Kidney glomerular epithelial cell (primary cell): ENCODE measurements around the gene SAMD1.

Experiments used
- DNase-seq: peaks from one replicate; lab custom pipeline; 2025; lab: John Stamatoyannopoulos, UW

Gene SAMD1

DNA sequence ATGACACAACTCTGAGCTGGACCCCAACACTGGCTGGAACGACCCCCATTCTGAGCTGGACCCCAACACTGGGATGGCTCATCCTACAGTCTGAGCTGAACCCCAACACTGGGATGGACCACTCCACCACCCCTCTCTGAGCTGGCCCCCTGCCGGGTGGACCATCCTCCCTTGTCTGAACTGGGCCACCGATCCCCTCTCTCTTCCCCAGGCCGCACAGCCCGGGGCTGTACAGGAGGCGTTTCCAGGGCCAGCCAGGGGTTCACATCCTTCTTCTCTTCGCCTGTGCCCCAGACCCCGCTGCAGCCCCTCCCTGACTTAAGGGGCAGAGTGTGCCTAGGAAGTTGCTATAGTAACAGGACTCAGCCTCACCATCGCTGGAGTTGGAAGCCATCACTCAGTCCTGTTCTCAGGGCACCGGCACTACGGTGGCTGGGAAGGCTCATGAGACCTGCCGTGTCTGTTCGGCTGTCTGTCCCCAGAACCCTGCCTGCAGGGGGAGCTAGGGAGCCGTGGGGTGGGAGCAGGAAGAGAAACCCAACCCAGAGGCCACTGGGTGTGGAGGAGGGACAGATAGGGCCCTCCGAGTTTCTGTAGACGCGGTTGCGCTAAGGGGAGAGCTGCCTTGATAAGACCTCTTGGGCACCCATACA, 23.3 kb upstream of the SAMD1 start:
- DNase-seq, result no peak

DNA sequence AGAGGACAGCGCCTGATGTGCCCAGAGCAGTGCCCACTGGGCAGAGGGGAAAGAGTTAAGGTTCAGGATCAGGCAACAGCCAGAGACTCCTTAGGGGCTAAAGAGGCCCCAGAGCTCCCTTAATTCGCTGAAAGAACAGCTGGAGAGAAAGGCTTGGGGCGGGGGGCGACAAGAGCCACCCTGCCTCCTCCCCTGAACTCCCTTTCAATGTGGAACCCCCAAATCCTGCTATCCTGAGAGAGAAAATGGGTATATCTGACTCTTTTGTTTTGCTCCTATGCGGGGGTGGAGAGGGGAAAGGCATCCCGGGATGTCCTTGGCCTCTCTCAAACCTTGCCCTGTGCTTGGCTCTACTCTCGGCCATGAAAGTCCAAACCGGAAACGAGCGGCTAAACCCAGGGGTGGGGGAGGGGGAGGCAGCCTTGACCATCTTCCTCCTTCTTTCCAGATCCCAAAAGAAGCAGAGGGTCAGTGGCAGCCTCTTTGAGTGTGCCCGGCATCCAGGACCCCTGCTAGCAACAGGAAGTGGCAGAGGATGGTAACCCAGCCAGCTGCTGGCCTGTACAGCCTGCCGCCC, 22.3 kb upstream of the SAMD1 start:
- DNase-seq, result no peak

DNA sequence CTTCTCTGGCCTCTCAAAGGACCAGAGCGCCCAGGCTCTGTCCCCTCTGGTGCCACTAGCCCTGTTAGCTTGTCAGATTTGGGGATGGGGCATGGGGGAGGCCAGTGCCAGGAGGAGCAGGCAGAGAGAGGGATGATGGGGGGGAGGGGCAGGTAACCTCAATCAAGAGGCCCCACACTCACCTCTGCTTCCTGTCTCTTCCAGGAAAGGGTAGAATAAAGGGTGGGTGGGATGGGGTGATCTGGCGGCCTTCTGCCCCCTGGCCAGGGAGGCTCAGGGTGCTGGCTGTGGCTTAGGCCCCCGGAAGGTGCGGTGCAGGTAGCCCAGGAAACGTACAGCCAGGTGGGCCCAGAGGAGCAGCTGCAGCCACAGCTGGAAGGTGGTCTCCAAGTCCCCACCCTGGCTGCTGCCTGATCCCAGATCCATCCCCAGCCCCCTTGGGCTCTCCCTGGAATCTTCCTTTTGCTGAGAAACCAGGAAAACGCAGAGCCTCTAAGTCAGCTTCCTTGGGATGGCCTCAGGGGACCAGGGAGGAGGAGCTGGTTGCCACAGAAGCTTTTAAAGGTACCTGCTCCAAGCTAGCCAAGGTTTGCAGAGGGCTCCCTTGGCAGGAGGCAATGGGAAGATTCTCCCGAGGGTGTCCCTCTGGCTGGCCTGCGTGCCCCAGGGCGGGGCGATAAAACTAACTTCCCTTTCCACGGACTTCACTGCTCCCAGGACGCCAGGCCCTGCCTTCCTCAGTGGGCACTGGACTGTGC, 21.7 kb upstream of the SAMD1 start:
- DNase-seq, result no peak

GRCh38 chr19:14111486-14111885, 20.9 kb upstream of the SAMD1 start:
- no peak for DNase-seq

GRCh38 chr19:14110650-14111049, 20.1 kb upstream of the SAMD1 start:
- DNase-seq, result no peak

DNA sequence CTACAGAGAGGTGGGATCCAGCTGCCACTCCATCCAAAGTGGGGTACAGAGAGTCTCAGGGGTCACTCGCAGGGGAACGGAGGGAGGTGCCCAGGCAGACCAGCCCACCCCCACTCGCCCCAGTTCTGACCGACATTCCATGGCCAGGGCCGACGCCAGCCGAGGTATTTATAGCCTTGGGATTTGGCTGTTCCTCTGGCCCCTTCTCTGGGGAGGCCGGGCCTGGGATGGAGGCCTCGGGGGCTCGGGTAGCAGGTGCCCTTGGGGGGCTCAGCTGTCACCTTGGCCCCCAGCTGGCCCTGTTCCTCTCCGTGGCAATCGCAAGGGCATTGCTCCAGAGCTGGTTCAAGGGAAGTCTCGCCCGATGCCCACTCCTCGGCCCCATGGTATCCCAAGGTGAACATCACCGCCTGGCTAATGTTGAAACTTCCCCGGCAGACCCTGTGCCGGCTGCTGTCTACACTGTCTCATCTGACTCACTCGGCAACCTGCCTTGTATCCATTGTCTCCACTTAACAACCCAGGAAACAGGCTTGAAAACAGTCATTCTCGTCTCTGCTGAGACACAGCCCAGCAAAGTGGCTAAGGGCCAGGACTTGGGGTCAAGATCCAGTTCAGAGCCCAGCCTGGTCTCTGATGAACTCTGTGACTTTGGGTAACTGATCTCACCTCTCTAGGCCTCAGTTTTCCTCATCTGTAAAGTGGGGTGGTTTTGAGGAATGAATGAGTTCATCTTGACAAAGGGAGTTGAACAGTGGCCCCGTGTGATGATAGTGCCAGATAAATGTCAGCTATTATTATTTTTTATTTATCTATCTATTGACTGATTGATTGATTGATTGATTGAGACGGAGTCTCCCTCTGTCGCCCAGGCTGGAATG, 17.3 kb upstream of the SAMD1 start:
- DNase-seq, result no peak

DNA sequence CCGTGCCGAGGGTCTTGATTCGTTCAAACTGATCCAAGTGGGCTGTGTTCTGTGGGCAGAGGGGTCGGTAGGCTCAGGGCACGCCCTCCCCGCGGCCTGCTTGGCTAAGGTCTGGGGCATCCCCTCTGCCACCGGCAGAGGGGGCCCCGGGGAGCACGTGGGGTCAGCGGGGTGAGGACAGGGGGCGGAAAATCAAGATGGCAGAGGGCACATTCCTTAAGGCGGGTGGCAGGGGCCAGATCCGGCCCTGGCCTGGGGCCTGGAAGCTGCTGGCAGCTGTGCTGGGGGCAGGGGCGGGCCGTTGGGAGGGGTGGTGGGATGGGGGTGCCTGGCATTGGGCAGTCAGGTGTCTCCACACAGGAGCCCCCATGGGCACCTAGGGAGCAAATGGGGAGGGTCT, 16.3 kb upstream of the SAMD1 start:
- DNase-seq, result no peak

DNA sequence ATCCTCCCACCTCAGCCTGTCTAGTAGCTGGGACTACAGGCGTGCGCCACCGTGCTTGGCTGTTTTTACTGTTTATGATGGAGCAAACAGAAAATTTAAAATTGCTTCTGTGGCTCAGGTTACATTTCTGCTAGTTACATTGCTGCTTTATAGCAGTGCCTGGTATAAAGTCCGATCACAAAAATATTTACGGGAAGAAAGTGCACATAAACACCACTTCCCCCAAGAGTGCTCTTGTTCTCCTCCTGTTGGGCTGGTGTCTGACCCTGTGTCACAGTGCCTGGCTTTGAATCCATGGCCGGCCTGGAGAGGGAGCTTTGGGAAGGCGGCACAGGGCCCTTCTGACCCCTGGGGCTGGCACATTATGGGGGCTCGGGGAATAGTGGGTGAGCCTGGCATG, 15.1 kb upstream of the SAMD1 start:
- no peak for DNase-seq

DNA sequence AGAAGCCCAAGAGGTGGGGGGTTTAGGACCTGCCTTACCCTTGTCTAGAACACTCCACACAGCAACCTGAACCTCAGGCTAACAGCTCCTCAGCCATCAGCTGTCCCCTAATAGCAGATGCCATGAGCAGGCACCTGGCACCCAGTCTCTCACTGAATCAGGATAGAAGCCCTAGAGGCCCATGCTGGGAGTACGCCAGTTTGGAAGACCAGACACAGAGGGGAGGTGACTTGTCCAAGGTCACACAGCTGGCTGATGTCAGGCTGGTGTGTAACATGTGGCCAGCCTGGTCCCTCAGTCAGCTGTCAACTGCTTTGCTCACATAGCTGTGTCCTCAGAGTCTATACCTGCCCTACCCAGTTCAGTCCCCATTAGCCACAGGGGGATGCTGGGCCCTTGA, 12.8 kb upstream of the SAMD1 start:
- no peak for DNase-seq

- no peak for DNase-seq
Measured at GRCh38 chr19:14102756-14103155, 12.2 kb upstream of the SAMD1 start.

DNA sequence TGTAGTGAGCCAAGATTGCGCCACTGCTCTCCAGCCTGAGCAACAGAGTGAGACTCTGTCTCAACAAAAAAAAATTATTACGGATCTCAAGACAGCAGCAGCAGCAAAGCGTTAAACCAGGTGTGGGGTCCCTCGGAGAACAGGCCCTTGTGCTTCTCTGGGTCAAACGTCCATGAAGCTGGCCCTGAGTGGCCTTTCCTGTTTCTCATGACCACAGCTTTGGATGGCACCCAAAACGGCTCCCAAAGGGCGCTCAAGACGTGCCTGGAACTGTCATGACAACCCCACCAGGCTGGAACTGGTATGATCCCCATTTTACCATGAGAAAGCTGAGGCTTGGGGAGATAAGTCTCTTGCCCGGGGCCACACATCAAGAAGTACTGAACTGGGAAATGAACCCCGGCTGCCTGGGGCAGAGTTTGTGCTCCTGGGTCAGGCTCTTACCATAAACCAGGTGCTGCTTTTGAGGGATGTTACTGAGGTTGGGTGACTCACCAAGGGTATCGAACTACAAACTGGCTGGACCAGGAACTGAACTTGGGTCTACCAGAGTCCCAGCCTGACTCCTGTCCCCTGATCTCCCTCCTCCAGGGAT, 11.6 kb upstream of the SAMD1 start:
- no peak for DNase-seq

DNA sequence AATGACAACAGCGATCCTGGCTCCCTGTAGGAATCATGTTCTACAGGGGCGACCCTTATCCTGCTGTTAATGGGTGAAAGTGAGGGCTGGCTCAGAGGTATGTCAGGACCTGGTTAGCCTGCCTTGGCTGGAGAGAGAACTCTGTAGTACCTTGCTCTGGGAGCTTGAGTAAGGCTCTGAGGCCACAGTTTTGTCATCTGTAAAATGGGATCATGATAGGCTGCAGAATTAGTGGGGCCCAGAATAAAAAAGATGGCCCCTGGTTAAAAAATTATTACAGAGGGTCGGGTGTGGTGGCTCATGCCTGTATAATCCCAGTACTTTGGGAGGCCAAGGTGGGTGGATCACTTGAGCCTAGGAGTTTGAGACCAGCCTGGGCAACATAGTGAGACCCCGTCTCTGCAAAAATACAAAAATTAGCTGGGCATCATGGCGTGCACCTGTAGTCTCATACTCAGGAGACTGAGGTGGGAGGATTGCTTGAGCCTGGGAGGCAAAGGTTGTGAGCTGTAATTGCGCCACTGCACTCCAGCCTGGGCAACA, 10.5 kb upstream of the SAMD1 start:
- DNase-seq, result no peak

- DNase-seq, result no peak
Measured at GRCh38 chr19:14097532-14098151, 7.1 kb upstream of the SAMD1 start.

GRCh38 chr19:14096272-14096992, 5.9 kb upstream of the SAMD1 start:
- DNase-seq, result no peak

DNA sequence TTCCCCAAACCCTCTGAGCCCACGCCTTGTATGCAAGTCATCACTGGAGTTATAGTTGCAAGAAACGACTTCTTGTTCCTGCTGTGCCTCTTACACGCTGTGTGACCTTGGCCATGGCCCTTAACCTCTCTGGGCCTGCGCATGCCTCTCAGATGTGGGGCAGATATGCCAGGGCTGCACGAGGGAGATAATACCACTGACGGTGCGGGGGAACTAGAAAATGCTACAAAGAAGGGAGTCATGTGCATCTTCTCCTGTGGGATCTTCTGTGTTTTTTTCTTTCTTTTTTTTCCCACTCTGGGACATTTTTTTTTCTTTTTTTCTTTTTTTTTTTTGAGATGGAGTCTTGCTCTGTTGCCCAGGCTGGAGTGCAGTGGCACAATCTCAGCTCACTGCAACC, 4.3 kb upstream of the SAMD1 start:
- no peak for DNase-seq

DNA sequence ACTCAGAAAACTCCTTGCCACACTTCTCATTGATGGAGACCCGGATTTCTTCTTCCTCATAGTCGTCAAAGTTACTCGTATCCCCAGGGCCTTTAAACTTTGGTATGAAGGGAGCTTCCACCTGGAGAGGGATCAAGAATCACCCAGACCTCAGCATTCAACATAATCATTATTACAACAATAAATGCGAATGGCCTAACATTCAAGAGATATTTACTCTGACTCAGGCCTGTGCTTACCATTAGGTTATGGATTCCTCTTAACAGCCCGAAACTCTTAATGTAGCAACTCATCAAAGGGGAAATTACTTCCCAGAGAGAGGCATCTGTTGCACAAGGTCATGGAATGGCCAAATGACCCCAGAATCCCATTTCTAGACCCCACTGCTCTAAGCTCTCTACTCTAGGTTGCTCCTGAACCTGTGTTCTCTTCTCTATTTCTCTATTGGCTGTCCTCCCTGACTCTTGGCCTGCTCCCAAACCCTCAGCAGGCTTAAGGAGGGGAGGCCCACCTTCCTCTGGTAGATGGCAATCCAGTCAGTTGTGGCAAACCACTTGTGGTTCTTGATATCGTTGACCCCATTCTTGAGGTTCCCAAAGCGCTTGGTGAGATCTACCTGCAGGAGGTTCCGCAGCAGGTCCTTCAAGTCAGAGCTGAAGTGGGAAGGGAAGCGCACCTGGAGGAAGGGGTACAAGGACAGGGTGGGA, 2.7 kb upstream of the SAMD1 start:
- DNase-seq, result no peak

DNA sequence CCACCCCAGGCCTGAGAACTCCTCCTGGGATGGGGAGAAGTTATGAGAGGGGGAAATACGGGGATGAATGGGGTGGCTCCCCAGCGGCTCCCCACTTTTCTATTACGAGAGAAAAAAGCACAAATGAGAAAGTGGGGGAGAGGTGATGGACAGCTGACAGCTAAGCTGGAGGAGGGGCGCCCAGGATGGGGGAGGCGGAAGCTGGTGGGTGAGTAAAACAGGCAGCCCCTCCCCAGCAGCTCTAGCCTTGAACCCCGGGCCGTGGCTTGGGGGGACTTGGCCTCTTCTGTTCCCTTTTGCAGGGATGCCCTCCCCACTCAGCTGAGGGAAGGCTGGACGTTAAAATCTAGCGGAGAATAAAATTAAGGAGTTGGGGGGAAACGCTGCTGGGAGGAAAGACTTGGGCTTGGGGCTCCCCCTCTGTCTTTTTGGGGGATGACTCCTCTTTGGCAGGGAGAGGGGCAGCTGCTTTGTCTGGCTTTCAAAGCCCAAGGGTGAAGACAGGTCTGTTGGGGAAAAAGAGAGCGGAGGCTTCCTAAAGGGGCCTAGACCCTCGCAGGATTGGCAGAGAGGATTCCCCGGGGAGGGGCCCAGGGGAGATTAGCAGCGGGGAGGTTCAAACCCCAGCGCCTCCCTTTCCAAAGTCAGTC, 1.4 kb upstream of the SAMD1 start:
- no peak for DNase-seq

DNA sequence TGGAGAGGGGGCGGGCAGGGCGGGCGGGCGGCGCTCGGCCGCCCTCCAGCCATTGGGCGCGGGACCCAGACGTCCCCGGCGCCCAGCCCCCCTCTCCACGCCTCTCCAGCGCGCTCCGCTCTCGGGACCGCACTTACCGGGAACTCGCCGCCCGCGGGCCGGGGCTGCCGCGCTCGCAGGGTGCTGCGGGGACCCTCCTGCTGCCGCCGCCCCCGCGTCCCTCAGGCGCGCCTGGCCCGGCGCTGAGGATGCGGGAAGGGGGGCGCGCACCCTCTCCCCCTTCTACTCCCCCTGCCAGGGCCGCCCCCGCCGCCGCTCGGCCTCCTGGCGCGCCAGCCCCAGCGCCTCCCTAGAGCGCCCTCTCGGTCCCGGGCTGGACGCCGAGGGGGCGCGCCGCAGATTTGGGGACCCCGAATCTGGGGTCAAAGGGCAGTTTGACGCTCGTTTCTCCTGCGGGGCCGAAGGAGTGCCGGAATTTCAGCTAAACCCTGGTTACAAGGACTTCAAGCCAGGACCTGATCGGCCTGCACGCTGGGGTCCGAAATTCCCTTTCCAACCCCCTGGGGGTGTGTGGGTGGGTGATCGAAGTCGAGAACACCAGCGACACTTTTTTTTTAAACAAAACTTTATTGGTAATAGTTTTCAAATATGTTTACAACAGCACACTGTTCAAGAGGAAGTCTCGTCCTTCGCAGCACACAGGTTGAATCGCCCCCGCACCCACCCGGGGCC, 696 bp upstream of the SAMD1 start:
- peak; percentile 37 for DNase-seq
